HG03097 (cell line): Measurements from ENCODE around the gene GINS2.

Source experiments
- ATAC-seq: cut with Tn5 transposase; IDR thresholded peaks from one replicate; pipeline ENCODE4 v1.9.1; 2021; ENCODE audit not compliant: unreplicated experiment, low FRiP score

GINS2 gene

DNA sequence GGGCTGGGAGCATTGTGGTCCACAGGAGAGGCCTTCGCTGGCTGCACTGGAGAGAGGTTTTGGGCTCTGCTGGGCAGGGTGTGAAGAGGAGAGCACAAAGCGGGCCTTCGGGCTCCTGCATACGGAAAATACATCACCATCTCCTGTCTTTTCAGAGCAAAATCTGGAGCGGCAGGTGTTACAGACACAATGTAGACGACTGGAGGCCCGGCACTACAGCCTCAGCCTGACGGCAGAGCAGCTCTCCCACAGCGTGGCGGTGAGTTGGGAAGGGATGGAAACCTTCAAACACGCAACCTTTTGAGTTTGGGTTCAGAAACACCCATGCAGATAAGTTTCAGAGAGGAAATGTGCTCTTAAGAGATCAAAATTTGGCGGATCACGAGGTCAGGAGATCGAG lies 17.9 kb downstream of the GINS2 start:
- no peak for ATAC-seq

- ATAC-seq = no peak
Measured at GRCh38 chr16:85668676-85669424, 19.9 kb downstream of the GINS2 start.

- no peak for ATAC-seq
Measured at GRCh38 chr16:85667841-85668413, 20.8 kb downstream of the GINS2 start.

DNA sequence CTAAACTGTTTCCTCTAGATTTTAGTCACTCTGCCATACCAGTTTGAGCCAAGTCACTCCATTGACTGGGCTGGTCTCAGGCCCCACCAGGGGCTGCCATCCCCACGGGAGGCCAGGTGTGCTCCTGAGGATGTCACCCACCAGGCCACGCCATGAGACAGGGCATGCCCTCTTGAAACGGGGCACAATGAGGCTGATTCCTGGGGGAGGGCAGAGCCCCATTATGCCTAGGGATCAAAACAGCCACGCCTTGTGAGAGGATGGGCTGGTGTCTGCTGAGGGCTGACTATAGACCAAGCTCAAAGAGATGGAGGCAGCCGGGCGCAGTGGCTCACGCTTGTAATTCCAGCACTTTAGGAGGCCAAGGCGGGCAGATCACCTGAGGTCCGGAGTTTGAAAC lies 21.5 kb downstream of the GINS2 start:
- no peak for ATAC-seq

- ATAC-seq = no peak
Measured at GRCh38 chr16:85665929-85666328, 22.8 kb downstream of the GINS2 start.

DNA sequence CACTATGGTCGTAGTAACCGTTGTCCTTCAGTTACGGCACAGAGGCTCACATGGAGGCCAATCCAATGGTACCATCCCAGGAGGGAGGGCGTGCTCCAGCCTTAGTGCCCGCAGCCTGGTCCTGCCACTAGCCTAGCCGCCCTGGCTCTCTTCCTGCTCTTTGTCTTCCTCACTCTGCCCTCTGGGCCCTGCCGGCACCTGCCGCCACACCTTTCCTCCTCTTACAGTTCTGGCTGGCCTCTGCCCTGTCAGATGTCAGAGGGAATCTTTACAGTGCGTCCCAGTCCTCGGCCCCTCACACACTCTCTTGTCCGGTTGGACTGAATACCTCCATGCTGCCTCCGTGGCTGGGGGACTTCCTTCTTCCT lies 23.4 kb downstream of the GINS2 start:
- ATAC-seq = no peak

GRCh38 chr16:85664580-85665372 lies 24.0 kb downstream of the GINS2 start:
- ATAC-seq = no peak

DNA sequence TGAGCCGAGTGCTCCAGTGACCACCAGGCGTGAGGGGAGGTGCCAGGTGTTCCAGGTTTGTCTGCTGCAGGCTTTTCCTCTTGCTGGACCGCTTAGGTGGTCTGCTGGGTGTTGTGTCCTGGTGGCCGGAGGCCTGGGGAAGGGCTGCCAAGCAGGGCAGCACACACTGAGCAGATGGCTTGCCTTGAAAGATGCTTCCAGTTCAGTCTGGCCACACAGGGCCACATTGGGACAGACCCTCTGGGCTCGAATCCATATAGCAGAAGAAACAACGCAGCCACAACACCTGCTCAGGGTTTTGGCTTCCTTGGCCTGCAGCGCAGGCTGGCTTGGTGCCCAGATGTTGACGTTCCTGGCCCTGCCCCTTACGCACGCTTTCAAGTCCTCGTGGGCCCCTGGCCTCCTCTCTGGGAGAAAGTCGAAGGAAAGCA lies 24.8 kb downstream of the GINS2 start:
- ATAC-seq = no peak

DNA sequence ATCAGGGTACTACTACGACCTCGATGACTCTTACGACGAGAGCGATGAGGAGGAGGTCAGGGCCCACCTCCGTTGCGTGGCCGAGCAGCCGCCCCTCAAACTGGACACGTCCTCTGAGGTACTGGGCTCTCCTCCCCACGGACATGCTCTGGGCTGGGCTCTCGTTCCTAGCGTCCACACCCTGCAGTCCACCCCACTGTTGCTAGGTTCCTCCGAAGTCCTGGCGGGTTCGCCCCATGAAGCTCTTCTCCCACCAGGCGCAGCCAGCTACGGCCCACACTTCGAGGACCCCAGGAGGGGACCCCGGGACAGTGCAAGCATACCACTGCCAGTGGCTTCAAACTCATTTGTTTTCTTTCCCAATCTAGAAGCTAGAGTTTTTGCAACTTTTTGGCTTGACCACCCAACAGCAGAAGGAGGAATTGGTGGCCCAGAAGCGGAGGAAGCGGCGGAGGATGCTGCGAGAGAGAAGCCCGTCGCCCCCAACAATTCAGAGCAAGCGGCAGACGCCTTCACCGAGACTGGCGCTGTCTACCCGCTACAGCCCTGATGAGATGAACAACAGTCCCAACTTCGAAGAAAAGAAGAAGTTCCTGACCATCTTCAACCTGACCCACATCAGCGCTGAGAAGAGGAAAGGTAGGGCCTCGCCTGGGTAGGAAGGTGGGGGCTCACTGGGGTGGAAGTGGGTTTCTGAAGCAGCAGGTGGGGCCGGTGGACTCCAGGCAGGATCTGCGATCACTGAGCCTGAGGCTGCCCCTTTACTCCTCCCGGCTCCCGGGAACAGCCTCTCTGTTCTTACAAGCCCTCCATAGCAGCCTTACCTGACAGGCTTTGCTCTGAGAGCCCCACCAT lies 25.6 kb downstream of the GINS2 start:
- ATAC-seq = no peak

DNA sequence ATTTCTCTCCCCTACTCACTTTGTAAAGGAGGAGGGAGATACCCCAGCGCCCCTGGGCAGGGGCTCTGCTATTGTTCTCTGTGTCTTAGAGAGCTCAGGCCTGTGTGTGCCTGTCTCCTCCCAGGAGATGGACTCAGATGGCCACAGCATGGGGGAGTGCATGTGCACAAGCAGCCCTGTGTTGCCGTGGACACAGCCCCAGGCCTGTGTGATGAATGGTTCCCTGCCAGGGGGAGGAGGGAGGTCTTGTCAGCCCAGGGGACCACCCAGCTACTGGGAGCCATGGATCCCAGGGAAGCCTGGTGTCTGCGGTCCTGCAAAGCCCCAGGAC lies 26.3 kb downstream of the GINS2 start:
- no peak for ATAC-seq

GRCh38 chr16:85661740-85662481 lies 26.8 kb downstream of the GINS2 start:
- no peak for ATAC-seq

GRCh38 chr16:85660843-85661739 lies 27.7 kb downstream of the GINS2 start:
- no peak for ATAC-seq

GRCh38 chr16:85659805-85660511 lies 28.8 kb downstream of the GINS2 start:
- ATAC-seq = no peak

- ATAC-seq = no peak
Measured at GRCh38 chr16:85659336-85659735, 29.4 kb downstream of the GINS2 start.

- no peak for ATAC-seq
Measured at GRCh38 chr16:85658504-85659326, 30.0 kb downstream of the GINS2 start.

DNA sequence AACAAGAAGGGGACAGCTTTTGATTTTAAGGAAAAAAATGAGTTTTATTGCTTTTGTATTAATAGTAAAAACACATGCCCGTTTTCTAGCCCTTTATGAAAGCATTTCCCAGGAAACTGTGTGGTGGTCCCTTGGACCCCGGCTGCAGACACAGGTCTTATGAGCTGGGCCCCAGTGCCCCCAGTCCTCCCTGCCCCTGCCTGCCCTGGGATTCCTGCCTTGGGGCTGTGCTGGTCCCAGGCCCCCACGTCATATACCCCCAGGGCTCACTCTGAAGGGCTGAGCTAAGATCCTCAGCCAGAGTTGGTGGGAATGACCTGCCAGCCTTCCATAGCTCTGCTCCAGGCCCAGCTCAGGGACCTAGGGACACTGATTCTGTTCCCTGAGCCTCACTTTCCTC lies 30.8 kb downstream of the GINS2 start:
- no peak for ATAC-seq

DNA sequence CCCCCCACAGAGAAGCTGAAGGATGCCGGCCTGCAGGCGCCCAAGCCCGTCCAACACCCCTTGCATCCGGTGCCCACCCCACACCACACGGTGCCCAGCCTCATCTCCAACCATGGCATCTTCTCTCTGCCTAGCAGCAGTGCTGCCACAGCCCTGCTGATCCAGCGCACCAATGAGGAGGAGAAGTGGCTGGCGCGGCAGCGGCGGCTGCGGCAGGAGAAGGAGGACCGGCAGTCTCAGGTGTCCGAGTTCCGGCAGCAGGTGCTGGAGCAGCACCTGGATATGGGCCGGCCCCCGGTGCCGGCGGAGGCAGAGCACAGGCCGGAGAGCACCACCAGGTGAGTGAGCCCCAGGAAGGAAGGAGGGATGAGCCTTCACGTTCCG lies 31.5 kb downstream of the GINS2 start:
- no peak for ATAC-seq
